H9 (cell line): ENCODE measurements around the gene FNDC7. TPM values are rescaled to one million over a fixed set of nuclear protein-coding genes. Genes with fewer than 3 reads are reported as not detected.

Experiments used
- DNase-seq: peaks from one replicate; pipeline ENCODE4 v3.0.0-alpha.2; 2017
- H2AFZ ChIP-seq: one replicate; pipeline ENCODE4 v1.6.1; 2013; ENCODE audit warnings: mild to moderate bottlenecking, low read length, control low read depth, moderate library complexity
- H2AK5ac ChIP-seq: 2 replicates; pipeline ENCODE4 v1.6.1; 2013; ENCODE audit warnings: low read length, control low read depth, mixed read lengths; ENCODE audit not compliant: insufficient read length
- H2BK120ac ChIP-seq: one replicate; pipeline ENCODE4 v1.6.1; 2013; ENCODE audit warnings: low read depth, mild to moderate bottlenecking, low read length, control low read depth, inconsistent platforms; ENCODE audit not compliant: poor library complexity, severe bottlenecking
- H2BK12ac ChIP-seq: 2 replicates; pipeline ENCODE4 v1.6.1; 2013; ENCODE audit warnings: low read length, control low read depth, mixed read lengths, low read depth; ENCODE audit not compliant: insufficient read length
- H2BK15ac ChIP-seq: 2 replicates; pipeline ENCODE4 v1.6.1; 2013; ENCODE audit warnings: low read depth, low read length, control low read depth
- H2BK20ac ChIP-seq: one replicate; pipeline ENCODE4 v1.6.1; 2013; ENCODE audit warnings: low read depth, mild to moderate bottlenecking, low read length, control low read depth, inconsistent platforms; ENCODE audit not compliant: poor library complexity, severe bottlenecking
- H2BK5ac ChIP-seq: 2 replicates; pipeline ENCODE4 v1.6.1; 2013; ENCODE audit warnings: low read length, control low read depth, mixed read lengths; ENCODE audit not compliant: insufficient read length
- H3K14ac ChIP-seq: 2 replicates; pipeline ENCODE4 v1.6.1; 2013; ENCODE audit warnings: low read length, control low read depth; ENCODE audit not compliant: insufficient read depth
- H3K18ac ChIP-seq: 2 replicates; pipeline ENCODE4 v1.6.1; 2013; ENCODE audit warnings: low read depth, mild to moderate bottlenecking, mixed read lengths, low read length, control low read depth; ENCODE audit not compliant: insufficient read length
- H3K23ac ChIP-seq: 2 replicates; pipeline ENCODE4 v1.6.1; 2013; ENCODE audit warnings: low read length, control low read depth, mixed read lengths, low read depth; ENCODE audit not compliant: insufficient read length
- H3K23me2 ChIP-seq: 2 replicates; pipeline ENCODE4 v1.6.1; 2013; ENCODE audit warnings: low read depth, mild to moderate bottlenecking, mixed read lengths, low read length, control low read depth; ENCODE audit not compliant: insufficient read length, poor library complexity, severe bottlenecking
- H3K27ac ChIP-seq: 2 replicates; pipeline ENCODE4 v1.5.1; 2013; ENCODE audit warnings: low read length, control low read depth, mixed read lengths, low read depth; ENCODE audit not compliant: insufficient read length
- H3K27me3 ChIP-seq: 2 replicates; pipeline ENCODE4 v1.6.1; 2013; ENCODE audit warnings: low read length, control low read depth, inconsistent platforms; ENCODE audit not compliant: insufficient read depth
- H3K4ac ChIP-seq: 2 replicates; pipeline ENCODE4 v1.6.1; 2013; ENCODE audit warnings: low read depth, mild to moderate bottlenecking, control low read depth, inconsistent platforms, low read length, moderate library complexity
- H3K4me1 ChIP-seq: 2 replicates; pipeline ENCODE4 v1.6.1; 2013; ENCODE audit warnings: low read length, control low read depth, inconsistent platforms; ENCODE audit not compliant: insufficient read depth
- H3K4me2 ChIP-seq: 2 replicates; pipeline ENCODE4 v1.6.1; 2013; ENCODE audit warnings: low read length, control low read depth, mixed read lengths; ENCODE audit not compliant: insufficient read length, insufficient read depth
- H3K56ac ChIP-seq: 2 replicates; pipeline ENCODE4 v1.6.1; 2013; ENCODE audit warnings: low read depth, mild to moderate bottlenecking, mixed read lengths, low read length, control low read depth; ENCODE audit not compliant: insufficient read length
- H3K79me1 ChIP-seq: 2 replicates; pipeline ENCODE4 v1.6.1; 2013; ENCODE audit warnings: low read depth, mild to moderate bottlenecking, moderate library complexity, low read length, control low read depth, inconsistent platforms; ENCODE audit not compliant: insufficient read depth, poor library complexity, severe bottlenecking
- H3K79me2 ChIP-seq: 2 replicates; pipeline ENCODE4 v1.6.1; 2013; ENCODE audit warnings: low read length, control low read depth, inconsistent platforms; ENCODE audit not compliant: insufficient read depth
- H3K9ac ChIP-seq: 2 replicates; pipeline ENCODE4 v1.6.1; 2013; ENCODE audit warnings: low read length, control low read depth, mixed read lengths; ENCODE audit not compliant: insufficient read length; ENCODE audit errors: extremely low read depth
- H3K9me3 ChIP-seq: one replicate; pipeline ENCODE4 v1.6.1; 2013; ENCODE audit warnings: low read depth, low read length, inconsistent platforms; ENCODE audit not compliant: control insufficient read depth
- H3T11ph ChIP-seq: one replicate; pipeline ENCODE4 v1.6.1; 2013; ENCODE audit warnings: mild to moderate bottlenecking, low read length, control low read depth, inconsistent platforms
- H4K20me1 ChIP-seq: one replicate; pipeline ENCODE4 v1.6.1; 2013; ENCODE audit not compliant: control insufficient read depth, insufficient read length, insufficient read depth
- H4K5ac ChIP-seq: 2 replicates; pipeline ENCODE4 v1.6.1; 2013; ENCODE audit warnings: low read depth, mild to moderate bottlenecking, mixed read lengths, low read length, control low read depth; ENCODE audit not compliant: insufficient read length
- H4K8ac ChIP-seq: replicated peaks from 2 replicates; pipeline ENCODE4 v1.6.1; 2013; ENCODE audit warnings: low read length, control low read depth, mixed read lengths, low read depth; ENCODE audit not compliant: insufficient read length
- H4K91ac ChIP-seq: 2 replicates; pipeline ENCODE4 v1.6.1; 2013; ENCODE audit warnings: low read depth, mild to moderate bottlenecking, moderate library complexity, mixed read lengths, low read length, control low read depth; ENCODE audit not compliant: insufficient read length
- H3K27ac Mint-ChIP-seq, 3 experiments: 2 replicates in 2 of 3; 3 replicates in 1 of 3; pipeline ENCODE4 v1.8.0; 2020 to 2021; ENCODE audit warnings: mixed read lengths in 3 of 3, mild to moderate bottlenecking in 1 of 3, moderate library complexity in 1 of 3
- H3K27me3 Mint-ChIP-seq: 2 replicates; pipeline ENCODE4 v1.8.0; 2021; ENCODE audit warnings: low read depth, mild to moderate bottlenecking, moderate library complexity, mixed read lengths
- H3K36me3 Mint-ChIP-seq, 3 experiments: 2 replicates in 2 of 3; 3 replicates in 1 of 3; pipeline ENCODE4 v1.8.0; 2020 to 2021; ENCODE audit warnings: low read depth in 3 of 3, mixed read lengths in 3 of 3; ENCODE audit not compliant: insufficient read depth in 1 of 3
- H3K4me1 Mint-ChIP-seq, 2 experiments: 2 replicates each; pipeline ENCODE4 v1.8.0; 2020; ENCODE audit warnings: mixed read lengths in 2 of 2
- H3K4me3 Mint-ChIP-seq, 2 experiments: 2 replicates in 1 of 2; 3 replicates in 1 of 2; pipeline ENCODE4 v1.8.0; 2020 to 2021; ENCODE audit warnings: mild to moderate bottlenecking in 2 of 2, mixed read lengths in 2 of 2, moderate library complexity in 1 of 2
- H3K9me3 Mint-ChIP-seq, 2 experiments: 2 replicates in 1 of 2; 3 replicates in 1 of 2; pipeline ENCODE4 v1.8.0; 2020; ENCODE audit warnings: mild to moderate bottlenecking in 2 of 2, mixed read lengths in 2 of 2, moderate library complexity in 1 of 2
- CTCF ChIP-seq: fragments of 200-600 bp; sonication (generic); conservative IDR thresholded peaks from 3 replicates; pipeline ENCODE4 v1.8.0; 2021; ENCODE audit warnings: antibody characterized with exemption, mild to moderate bottlenecking
- WGBS: extraction: QIAGEN DNeasy Blood & Tissue Kit; methylation state at CpG from one replicate; pipeline ENCODE4 v1.1.7; 2013; ENCODE audit warnings: missing lambda C conversion rate, low lambda C conversion rate, mixed read lengths; ENCODE audit not compliant: insufficient read length; ENCODE audit errors: extremely low coverage; 5-methylcytosine and 5-hydroxymethylcytosine counted together
- total RNA-seq: library from RNA; stranded (reverse); gene quantifications from 2 replicates; pipeline ENCODE4 v1.2.1, GENCODE V29; 2021

FNDC7 gene
- total RNA-seq, 1 experiment from 2014 or later = 0.13 TPM

GRCh38 chr1:108725906-108726305 is 13.2 kb downstream of the FNDC7 start:
- H3K4me2 ChIP-seq = no peak overlapping the region
- no peak overlapping the region for H3K14ac ChIP-seq
- no peaks in the 10 kb centered on the region for H3K79me1 ChIP-seq
- H3K4me3 Mint-ChIP-seq = no peak overlapping the region
- no peak overlapping the region for H3K27ac ChIP-seq
- no peak overlapping the region for H2BK20ac ChIP-seq
- H2AFZ ChIP-seq = no peak overlapping the region
- H2AK5ac ChIP-seq = no peak overlapping the region
- H3K4ac ChIP-seq = no peak overlapping the region
- H2BK15ac ChIP-seq = no peak overlapping the region
- DNase-seq = no peak
- H3T11ph ChIP-seq = no peak overlapping the region
- H3K36me3 Mint-ChIP-seq = no peaks in the 10 kb centered on the region
- H3K4me1 Mint-ChIP-seq = peaks cover 6 to 7% of the 10 kb centered on the region in 2 experiments
- no peaks in the 10 kb centered on the region for H3K4me1 ChIP-seq
- no peak overlapping the region for H4K5ac ChIP-seq
- H2BK5ac ChIP-seq = no peak overlapping the region
- H3K27ac Mint-ChIP-seq = no peak overlapping the region
- H3K27me3 ChIP-seq = no peaks in the 10 kb centered on the region
- no peaks in the 10 kb centered on the region for H4K20me1 ChIP-seq
- H3K18ac ChIP-seq = no peak overlapping the region
- no peak overlapping the region for H2BK12ac ChIP-seq
- no peaks in the 10 kb centered on the region for H3K9me3 ChIP-seq
- no peak overlapping the region for H3K56ac ChIP-seq
- no peaks in the 10 kb centered on the region for H3K9me3 Mint-ChIP-seq
- H4K91ac ChIP-seq = no peak overlapping the region
- H3K9ac ChIP-seq = no peak overlapping the region
- WGBS = no CpG with 5 or more reads among the region's 1 CpG
- H2BK120ac ChIP-seq = no peak overlapping the region
- H4K8ac ChIP-seq = no peak overlapping the region
- no peak for TF ChIP-seq CTCF
- no peak overlapping the region for H3K23ac ChIP-seq
- H3K27me3 Mint-ChIP-seq = no peaks in the 10 kb centered on the region; the same call in 1 of the 2 replicates
- no peaks in the 10 kb centered on the region for H3K23me2 ChIP-seq
- no peaks in the 10 kb centered on the region for H3K79me2 ChIP-seq
